Naive thymus-derived CD4-positive, alpha-beta T cell (primary cell): ENCODE results near the gene TTC16. TPM values are rescaled to one million over a fixed set of nuclear protein-coding genes. Genes with fewer than 3 reads are reported as not detected.

Experiments
- ATAC-seq: fragments of 150-1000 bp; cut with Tn5 transposase; 2 replicates; pipeline ENCODE4 v1.10.0; 2021; ENCODE audit warnings: mild to moderate bottlenecking, moderate library complexity
- CTCF ChIA-PET: fragments of 350-600 bp; sonication (Branson Sonifier 250); formaldehyde crosslinking; loops from one replicate; lab custom pipeline; 2021; ENCODE audit warnings: antibody characterized with exemption; lab: Charles Lee
- POLR2A ChIA-PET: fragments of 350-600 bp; sonication (Branson Sonifier 250); formaldehyde crosslinking; loops from one replicate; lab custom pipeline; 2021; ENCODE audit warnings: antibody characterized with exemption, inconsistent platforms; lab: Charles Lee
- DNase-seq, 9 donors: peaks; one replicate each; pipeline versions ENCODE4 v3.0.0 to v3.0.0-alpha.2; 2020 to 2022; ENCODE audit warnings: mixed read lengths in 1 of 9
- H3K27ac ChIP-seq: one replicate; pipeline ENCODE4 v1.7.0; 2013; ENCODE audit warnings: mild to moderate bottlenecking, low read depth, low read length, moderate library complexity
- H3K27me3 ChIP-seq, 2 donors: one replicate each; pipeline ENCODE4 v1.7.0; 2013; ENCODE audit warnings: low read length in 2 of 2, mild to moderate bottlenecking in 2 of 2, moderate library complexity in 2 of 2; ENCODE audit not compliant: control insufficient read depth in 2 of 2, insufficient read depth in 2 of 2
- H3K36me3 ChIP-seq, 3 experiments: 1 replicate in 2 of 3; 2 replicates in 1 of 3; pipeline ENCODE4 v1.7.0; 2013; ENCODE audit warnings: low read length in 3 of 3, mild to moderate bottlenecking in 3 of 3, moderate library complexity in 1 of 3; ENCODE audit not compliant: insufficient read depth in 3 of 3, control insufficient read depth in 2 of 3
- H3K4me1 ChIP-seq, 2 donors: one replicate each; pipeline ENCODE4 v1.7.0; 2013; ENCODE audit warnings: low read length in 2 of 2, mild to moderate bottlenecking in 2 of 2, moderate library complexity in 1 of 2; ENCODE audit not compliant: control insufficient read depth in 2 of 2, insufficient read depth in 2 of 2
- H3K4me3 ChIP-seq: 2 replicates; pipeline ENCODE4 v1.7.0; 2013; ENCODE audit warnings: mild to moderate bottlenecking, low read length
- H3K9me3 ChIP-seq, 3 experiments: 1 replicate in 2 of 3; 2 replicates in 1 of 3; pipeline ENCODE4 v1.7.0; 2013; ENCODE audit warnings: low read length in 3 of 3; ENCODE audit not compliant: control insufficient read depth in 2 of 3
- H3K27ac Mint-ChIP-seq, 9 donors: one replicate each; pipeline ENCODE4 v1.8.0; 2020 to 2022; ENCODE audit warnings: mixed read lengths in 9 of 9, mild to moderate bottlenecking in 8 of 9, moderate library complexity in 5 of 9, inconsistent platforms in 2 of 9
- H3K27me3 Mint-ChIP-seq, 5 donors: one replicate each; pipeline ENCODE4 v1.8.0; 2021 to 2022; ENCODE audit warnings: mixed read lengths in 5 of 5, mild to moderate bottlenecking in 1 of 5
- H3K36me3 Mint-ChIP-seq, 5 donors: one replicate each; pipeline ENCODE4 v1.8.0; 2020 to 2022; ENCODE audit warnings: mixed read lengths in 5 of 5, mild to moderate bottlenecking in 3 of 5, inconsistent platforms in 1 of 5
- H3K4me1 Mint-ChIP-seq, 7 donors: one replicate each; pipeline ENCODE4 v1.8.0; 2020 to 2022; ENCODE audit warnings: mixed read lengths in 7 of 7, mild to moderate bottlenecking in 3 of 7, inconsistent platforms in 1 of 7
- H3K4me3 Mint-ChIP-seq, 10 donors: one replicate each; pipeline ENCODE4 v1.8.0; 2020 to 2022; ENCODE audit warnings: mild to moderate bottlenecking in 10 of 10, mixed read lengths in 10 of 10, moderate library complexity in 6 of 10, inconsistent platforms in 2 of 10
- H3K9me3 Mint-ChIP-seq, 11 donors: one replicate each; pipeline ENCODE4 v1.8.0; 2020 to 2022; ENCODE audit warnings: mixed read lengths in 11 of 11, mild to moderate bottlenecking in 4 of 11, inconsistent platforms in 1 of 11, moderate library complexity in 1 of 11
- intact Hi-C, 2 donors: fragments of 100-400 bp; cut with micrococcal nuclease; formaldehyde crosslinking; loops; one replicate each; pipeline ENCODE4 v1.15.1; 2023
- polyA plus RNA-seq, 2 donors: library from polyadenylated mRNA; unstranded; fragments of 300-500 nt; fragmentation: Illumina TruSeq; gene quantifications; one replicate each; pipeline ENCODE4 v1.2.3, GENCODE V29; 2021
- total RNA-seq, 6 experiments: library from RNA in 5 of 6; stranded (reverse) in 5 of 6; gene quantifications; 1 replicate in 5 of 6; 2 replicates in 1 of 6; pipeline ENCODE4 v1.2.3 and lab custom pipeline; 2021 to 2026

The TTC16 gene
- total and polyA plus RNA-seq, 7 experiments from 2014 or later: 0.29 to 9.9 (median 4.6) TPM

GRCh38 chr9:127717766-127718165 lies 1.9 kb downstream of the TTC16 start:
- ATAC-seq: no peak
- Mint-ChIP-seq H3K27me3 (no peaks in the 10 kb centered on the region), H3K4me1 (peaks cover 24 to 45% (median 27%) of the 10 kb centered on the region in 7 donors), H3K36me3 (no peaks in the 10 kb centered on the region), H3K9me3 (no peaks in the 10 kb centered on the region), H3K27ac (no peak overlapping the region), H3K4me3 (peak overlapping the region in 3 of 10 donors; percentile 12 to 43 (median 25))
- intact Hi-C loops: loop anchor here (5.0 kb wide), 4 partner anchors 105 to 350 kb away; partner anchors contain the start of genes STXBP1 (in 2 of the 2), NAIF1 (in 1 of the 2) and SLC25A25 (in 1 of the 2)
- H3K9me3 ChIP-seq: no peaks in the 10 kb centered on the region
- H3K4me1 ChIP-seq: peaks cover 31 to 32% of the 10 kb centered on the region in 2 donors
- ChIA-PET CTCF (no interaction called here), POLR2A (interaction anchor here (0.6 to 1.4 kb wide), 2 partner anchors 10 to 267 kb away, joined by 3 to 5 read pairs; partner anchors contain the start of genes CFAP157, LRSAM1 and RPL12)
- peaks cover 0 to 5% (median 0%) of the 10 kb centered on the region in 3 experiments for H3K36me3 ChIP-seq
- H3K27me3 ChIP-seq: no peaks in the 10 kb centered on the region
- DNase-seq: no peak
- H3K27ac ChIP-seq: no peak overlapping the region
- no peak overlapping the region for H3K4me3 ChIP-seq

DNA sequence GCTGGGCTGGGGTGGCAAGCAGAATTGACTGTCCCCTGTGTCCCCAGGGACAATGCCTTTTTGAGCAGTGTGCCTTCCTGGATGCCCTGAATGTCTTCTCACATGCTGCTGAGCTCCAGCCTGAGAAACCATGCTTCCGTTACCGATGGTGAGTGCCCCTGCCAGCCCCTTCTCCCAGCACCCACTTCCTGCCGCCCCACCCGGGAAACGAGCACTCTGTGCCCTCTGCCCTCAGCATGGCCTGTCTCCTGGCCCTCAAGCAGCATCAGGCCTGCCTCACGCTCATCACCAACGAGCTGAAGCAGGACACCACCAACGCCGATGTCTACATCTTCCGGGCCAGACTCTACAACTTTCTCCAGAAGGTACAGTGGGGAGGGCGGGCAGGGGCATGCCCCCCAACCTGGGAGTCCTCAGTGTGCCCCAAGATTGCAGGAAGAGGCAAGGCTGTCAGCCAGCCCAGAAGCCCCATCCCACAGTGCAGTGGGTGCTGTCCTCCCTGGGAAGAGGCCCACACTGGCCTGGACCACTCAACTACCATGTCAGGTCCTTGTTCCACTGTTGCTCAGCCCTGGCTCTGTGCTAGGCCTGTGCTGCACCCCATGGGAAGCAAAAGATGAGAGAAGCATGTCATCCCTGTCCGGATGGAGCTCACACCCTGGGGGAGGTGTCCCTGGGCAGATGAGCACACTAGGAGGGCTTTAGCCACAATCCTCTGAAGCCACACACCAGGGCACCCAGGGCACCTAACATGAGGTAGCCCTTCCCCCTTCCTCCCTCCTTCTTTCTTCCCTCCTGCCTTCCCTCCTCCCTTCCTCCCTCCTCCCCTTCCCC lies 4.4 kb downstream of the TTC16 start:
- POLR2A ChIA-PET: interaction anchor here (1.0 to 1.5 kb wide), 2 partner anchors 15 to 163 kb away, joined by 4 to 8 read pairs; partner anchors contain the start of gene TOR2A
- Mint-ChIP-seq H3K9me3 (no peaks in the 10 kb centered on the region), H3K4me1 (peaks cover 21 to 46% (median 25%) of the 10 kb centered on the region in 7 donors), H3K36me3 (no peaks in the 10 kb centered on the region), H3K27me3 (no peaks in the 10 kb centered on the region), H3K4me3 (peak overlapping the region; percentile 12 to 83 (median 67)), H3K27ac (peak overlapping the region; percentile 54 to 94 (median 84))
- Histone ChIP-seq H3K36me3 (peaks cover 0 to 3% (median 0%) of the 10 kb centered on the region in 3 experiments), H3K9me3 (no peaks in the 10 kb centered on the region), H3K27me3 (no peaks in the 10 kb centered on the region), H3K4me1 (peaks cover 22 to 32% of the 10 kb centered on the region in 2 donors), H3K27ac (peak overlapping the region; percentile 56), H3K4me3 (no peak overlapping the region)
- DNase-seq (peak in 4 of 9 donors; percentile 18 to 34 (median 26)), ATAC-seq (no peak)
- CTCF ChIA-PET: interaction anchor here (1.4 kb wide), 1 partner anchor 15 kb away, joined by 4 read pairs; the partner anchor contains the start of gene TOR2A
- intact Hi-C loops: no loop called here

GRCh38 chr9:127720865-127721227 lies 5.0 kb downstream of the TTC16 start:
- no peaks in the 10 kb centered on the region for H3K27me3 ChIP-seq
- peaks cover 19 to 40% (median 24%) of the 10 kb centered on the region in 7 donors for H3K4me1 Mint-ChIP-seq
- intact Hi-C loops: no loop called here
- no peaks in the 10 kb centered on the region for H3K9me3 Mint-ChIP-seq
- no peaks in the 10 kb centered on the region for H3K27me3 Mint-ChIP-seq
- no peak for DNase-seq
- peak overlapping the region in 6 of 10 donors; percentile 23 to 80 (median 48) for H3K4me3 Mint-ChIP-seq
- H3K4me3 ChIP-seq: peak overlapping the region; percentile 16
- H3K27ac ChIP-seq: no peak overlapping the region
- POLR2A ChIA-PET: no interaction called here
- no peak for ATAC-seq
- CTCF ChIA-PET: interaction anchor here (1.4 kb wide), 1 partner anchor 14 kb away, joined by 4 read pairs; the partner anchor contains the start of gene TOR2A
- H3K9me3 ChIP-seq: no peaks in the 10 kb centered on the region
- H3K36me3 Mint-ChIP-seq: no peaks in the 10 kb centered on the region
- H3K27ac Mint-ChIP-seq: peak overlapping the region in 5 of 9 donors; percentile 42 to 93 (median 75)
- no peaks in the 10 kb centered on the region for H3K36me3 ChIP-seq
- H3K4me1 ChIP-seq: peaks cover 22 to 32% of the 10 kb centered on the region in 2 donors

DNA sequence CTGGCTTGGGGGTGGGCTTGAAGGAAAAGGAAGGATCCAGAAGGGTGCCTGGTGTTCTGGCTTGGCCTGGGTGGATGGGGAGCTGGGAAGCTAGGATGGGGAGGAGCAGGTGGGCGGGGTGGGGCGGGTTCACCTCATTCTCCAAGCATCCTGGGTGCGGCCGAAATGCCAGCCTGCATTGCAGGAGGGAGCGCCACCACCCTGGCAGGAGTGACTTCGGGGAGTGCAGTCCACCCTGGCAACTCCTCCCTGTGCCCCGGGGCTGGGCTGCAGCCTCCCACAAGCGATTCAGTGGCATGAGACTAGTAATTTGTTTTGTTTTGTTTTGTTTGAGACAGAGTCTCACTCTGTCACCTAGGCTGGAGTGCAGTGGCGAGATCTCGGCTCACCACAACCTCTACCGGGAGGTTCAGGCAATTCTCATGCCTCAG lies 5.5 kb downstream of the TTC16 start:
- ATAC-seq (peak; percentile 59), DNase-seq (no peak)
- Histone ChIP-seq H3K27ac (no peak overlapping the region), H3K27me3 (no peaks in the 10 kb centered on the region), H3K4me1 (peaks cover 17 to 27% of the 10 kb centered on the region in 2 donors), H3K9me3 (no peaks in the 10 kb centered on the region), H3K4me3 (no peak overlapping the region), H3K36me3 (no peaks in the 10 kb centered on the region)
- Mint-ChIP-seq H3K36me3 (no peaks in the 10 kb centered on the region), H3K9me3 (no peaks in the 10 kb centered on the region), H3K4me3 (peak overlapping the region in 5 of 10 donors; percentile 41 to 80 (median 62)), H3K27me3 (no peaks in the 10 kb centered on the region), H3K4me1 (peaks cover 14 to 34% (median 21%) of the 10 kb centered on the region in 7 donors), H3K27ac (peak overlapping the region in 6 of 9 donors; percentile 21 to 89 (median 74))
- intact Hi-C loops: no loop called here
- ChIA-PET CTCF (no interaction called here), POLR2A (no interaction called here)

GRCh38 chr9:127722055-127722745 lies 6.3 kb downstream of the TTC16 start:
- DNase-seq (no peak), ATAC-seq (no peak)
- intact Hi-C loops: no loop called here
- ChIA-PET POLR2A (interaction anchor here (0.5 to 0.6 kb wide), 2 partner anchors 20 to 29 kb away, joined by 3 read pairs; no protein-coding TSS in a partner anchor), CTCF (no interaction called here)
- no peak overlapping the region for H3K4me3 Mint-ChIP-seq
- Histone ChIP-seq H3K4me1 (peaks cover 16 to 26% of the 10 kb centered on the region in 2 donors), H3K27me3 (no peaks in the 10 kb centered on the region), H3K36me3 (no peaks in the 10 kb centered on the region), H3K9me3 (no peaks in the 10 kb centered on the region), H3K4me3 (no peak overlapping the region), H3K27ac (no peak overlapping the region)
- peak overlapping the region in 4 of 9 donors; percentile 45 to 84 (median 64) for H3K27ac Mint-ChIP-seq
- H3K9me3 Mint-ChIP-seq: no peaks in the 10 kb centered on the region
- no peaks in the 10 kb centered on the region for H3K36me3 Mint-ChIP-seq
- peaks cover 14 to 34% (median 21%) of the 10 kb centered on the region in 7 donors for H3K4me1 Mint-ChIP-seq
- H3K27me3 Mint-ChIP-seq: no peaks in the 10 kb centered on the region

- POLR2A ChIA-PET: interaction anchor here (0.6 to 0.9 kb wide), 2 partner anchors 12 to 148 kb away, joined by 3 to 6 read pairs; no protein-coding TSS in a partner anchor
- peaks cover 14 to 34% (median 21%) of the 10 kb centered on the region in 7 donors for H3K4me1 Mint-ChIP-seq
- CTCF ChIA-PET: no interaction called here
Measured at GRCh38 chr9:127723013-127723412, 7.1 kb downstream of the TTC16 start.

More at GRCh38 chr9:127723013-127723412, 7.1 kb downstream of the TTC16 start:
- no peak for DNase-seq
- no peak for ATAC-seq
- Histone ChIP-seq H3K36me3 (no peaks in the 10 kb centered on the region), H3K4me3 (no peak overlapping the region), H3K9me3 (no peaks in the 10 kb centered on the region), H3K27me3 (no peaks in the 10 kb centered on the region), H3K27ac (no peak overlapping the region), H3K4me1 (peaks cover 16 to 26% of the 10 kb centered on the region in 2 donors)
- no peaks in the 10 kb centered on the region for H3K36me3 Mint-ChIP-seq
- peak overlapping the region in 1 of 9 donors; percentile 19 for H3K27ac Mint-ChIP-seq
- H3K27me3 Mint-ChIP-seq: no peaks in the 10 kb centered on the region
- no peaks in the 10 kb centered on the region for H3K9me3 Mint-ChIP-seq
- intact Hi-C loops: no loop called here
- no peak overlapping the region for H3K4me3 Mint-ChIP-seq
